K562 (cell line): ENCODE data around the gene NXF1. TPM values are rescaled to one million over a fixed set of nuclear protein-coding genes. Genes with fewer than 3 reads are reported as not detected.
A peak's percentile ranks its signal among the peaks of the same experiment; 100 is the strongest.

Experiments used
- AFF4 ChIP-seq: sonication (generic); formaldehyde crosslinking; IDR thresholded peaks from 2 replicates; pipeline ENCODE4 v1.8.0; 2023; ENCODE audit warnings: mild to moderate bottlenecking, missing genetic modification reagents
- ASH1L ChIP-seq: fragments of 450-650 bp; IDR thresholded peaks from 2 replicates; pipeline ENCODE4 v1.6.1; 2018; ENCODE audit warnings: borderline replicate concordance, mild to moderate bottlenecking, low read depth; ENCODE audit not compliant: partially characterized antibody
- ATF7 ChIP-seq: fragments of 450-650 bp; IDR thresholded peaks from 2 replicates; pipeline ENCODE4 v1.7.1; 2014; ENCODE audit warnings: mild to moderate bottlenecking, moderate library complexity
- BRCA1 ChIP-seq, 2 experiments: fragments of 450-650 bp in 1 of 2; sonication (generic) in 1 of 2; formaldehyde crosslinking in 1 of 2; IDR thresholded peaks; 2 replicates each; pipeline versions ENCODE4 v1.5.0 to v1.6.1; 2017 to 2020; ENCODE audit warnings: mild to moderate bottlenecking in 1 of 2, missing genetic modification reagents in 1 of 2
- CCNT2 ChIP-seq: IDR thresholded peaks from 2 replicates; pipeline ENCODE4 v1.6.1; 2011; ENCODE audit warnings: borderline replicate concordance, low read depth, mild to moderate bottlenecking, moderate library complexity, mixed read lengths, low read length; ENCODE audit not compliant: insufficient read length; ENCODE audit errors: extremely low read depth
- DIDO1 ChIP-seq: fragments of 450-650 bp; IDR thresholded peaks from 2 replicates; pipeline ENCODE4 v1.6.1; 2016; ENCODE audit warnings: low read depth, missing biosample characterization, missing genetic modification characterization
- ETV1 ChIP-seq: fragments of 450-650 bp; conservative IDR thresholded peaks from 2 replicates; pipeline ENCODE4 v1.6.1; 2016; ENCODE audit warnings: missing genetic modification characterization, control low read depth, low read depth, missing compliant biosample characterization
- FOXA3 ChIP-seq, 2 experiments: fragments of 450-650 bp in 1 of 2; sonication (generic) in 1 of 2; formaldehyde crosslinking; IDR thresholded peaks in 1 of 2; conservative IDR thresholded peaks in 1 of 2; 2 replicates each; pipeline versions ENCODE4 v1.4.0 to v1.8.0; 2020 to 2022; ENCODE audit warnings: mild to moderate bottlenecking in 2 of 2, missing genetic modification reagents in 1 of 2
- GABPB2 ChIP-seq: fragments of 250-450 bp; sonication (Bioruptor Pico); conservative IDR thresholded peaks from 2 replicates; pipeline ENCODE4 v1.5.1; 2021; ENCODE audit warnings: mild to moderate bottlenecking
- HMGN3 ChIP-seq: IDR thresholded peaks from 2 replicates; pipeline ENCODE4 v1.6.1; 2011; ENCODE audit warnings: borderline replicate concordance, low read depth, mild to moderate bottlenecking, mixed read lengths, low read length; ENCODE audit not compliant: insufficient read length; ENCODE audit errors: extremely low read depth
- PHF20 ChIP-seq: fragments of 450-650 bp; IDR thresholded peaks from 2 replicates; pipeline ENCODE4 v1.6.1; 2018; ENCODE audit not compliant: partially characterized antibody
- POLR2A ChIP-seq: fragments of 450-650 bp; conservative IDR thresholded peaks from 2 replicates; pipeline ENCODE4 v1.6.1; 2016
- SIN3B ChIP-seq: fragments of 450-650 bp; IDR thresholded peaks from 2 replicates; pipeline ENCODE4 v1.6.1; 2017; ENCODE audit warnings: low read depth, mild to moderate bottlenecking, moderate library complexity
- TCF7 ChIP-seq: sonication (generic); IDR thresholded peaks from 2 replicates; pipeline ENCODE4 v1.6.1; 2016; ENCODE audit warnings: antibody characterized with exemption, borderline replicate concordance
- TEAD1 ChIP-seq, 2 experiments: fragments of 450-650 bp in 1 of 2; sonication (generic) in 1 of 2; formaldehyde crosslinking; IDR thresholded peaks; 2 replicates each; pipeline versions ENCODE4 v1.4.0 to v1.8.0; 2020 to 2022; ENCODE audit warnings: mild to moderate bottlenecking in 2 of 2, missing genetic modification reagents in 1 of 2
- polyA plus RNA-seq, 8 experiments: library from polyadenylated mRNA; depleted of rRNA in 4 of 8; stranded (reverse) in 5 of 8; unstranded in 3 of 8; fragments of >200 nt; fragmentation: Nextera tagmentation in 2 of 8; fragmentation: Illumina TruSeq in 1 of 8; extraction: Ambion mirVana in 2 of 8; extraction: Trizol in 1 of 8; gene quantifications; 2 replicates each; pipeline versions ENCODE4 v1.2.1 to v1.2.3, GENCODE V29; 2011 to 2014; ENCODE audit warnings: inconsistent platforms in 1 of 8, missing spikeins in 1 of 8
- total RNA-seq, 7 experiments: library from RNA; depleted of rRNA in 6 of 7; stranded (reverse); fragments of >200 nt in 6 of 7; fragmentation: Illumina TruSeq in 2 of 7; extraction: Trizol in 2 of 7; gene quantifications; 2 replicates each; pipeline versions ENCODE4 v1.2.1 to v1.2.3, GENCODE V29; 2011 to 2021; ENCODE audit warnings: low replicate concordance in 1 of 7
- TF ChIP-seq, protein P1 (sequence below): fragments of 250-450 bp; sonication (Bioruptor Pico); IDR thresholded peaks from 2 replicates; pipeline ENCODE4 v1.4.0; 2020; ENCODE audit warnings: mild to moderate bottlenecking
- TF ChIP-seq, protein P2 (sequence below): fragments of 450-650 bp; IDR thresholded peaks from 2 replicates; pipeline ENCODE4 v1.6.1; 2018; ENCODE audit not compliant: partially characterized antibody

NXF1 gene
- total and polyA plus RNA-seq, 9 of the 15 experiments (the other 6 are each of a cell fraction or from before 2014, with no cell fraction given) = 18.1 to 98.3 (median 35.8) TPM

DNA sequence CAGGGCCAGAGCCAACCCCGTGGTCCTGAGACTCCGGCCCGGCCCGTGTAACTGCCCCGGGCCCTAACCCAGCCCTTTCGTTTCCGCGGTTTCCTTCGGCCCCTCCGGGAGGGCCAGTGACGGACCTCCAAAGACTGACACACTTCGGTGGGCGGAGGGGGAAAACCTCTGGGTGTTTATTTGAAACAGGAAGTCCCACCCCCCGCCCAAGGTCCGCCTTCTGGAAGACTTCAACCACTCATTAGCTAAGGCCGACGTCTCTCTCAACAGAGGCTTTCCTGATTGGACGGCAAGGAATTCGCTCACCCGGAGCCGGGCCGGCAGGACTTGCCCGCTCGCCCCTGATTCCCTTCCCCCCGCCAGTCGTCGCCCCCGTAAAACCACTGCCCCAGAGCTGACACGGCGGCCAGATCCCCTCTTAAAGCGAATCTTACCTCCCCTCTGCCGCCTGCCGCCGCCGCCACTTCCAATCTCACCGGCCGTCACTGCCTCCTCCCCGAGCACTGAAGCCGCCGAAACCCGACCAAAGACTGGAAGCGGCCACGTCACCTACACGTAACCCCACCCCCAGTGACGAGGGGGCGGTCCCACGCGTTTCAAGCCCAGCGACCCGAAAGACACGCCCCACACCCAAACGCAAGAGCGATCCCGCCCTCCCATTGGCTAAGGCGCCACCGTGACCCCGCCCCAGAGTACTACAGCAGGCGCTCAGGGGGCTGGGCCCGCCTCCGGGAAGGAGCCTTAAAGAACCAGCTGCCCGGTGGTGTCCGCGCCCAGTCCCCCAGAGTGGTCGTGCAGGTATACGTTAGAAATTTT, 26.5 kb upstream of the NXF1 start, which contains the start of gene STX5 (continued):
- TF ChIP-seq FOXA3 (CRISPR knock-in tag; conservative IDR thresholded peaks at IDR 0.05 in 1 of 2, IDR thresholded peaks at IDR 0.05 in 1 of 2) (peak in 1 of 2 experiments; percentile 68; a peak in 1 of 4 replicates), AFF4 (CRISPR knock-in tag) (peak; percentile 92), DIDO1 (tag) (no peak), SIN3B (no peak), HMGN3 (peak; percentile 40), TEAD1 (CRISPR knock-in tag; IDR thresholded peaks at IDR 0.05) (0 out of 4 replicates have a peak, but pooled peaks of 1 of the 2 experiments have one; percentile 35), ASH1L (peak; percentile 94), GABPB2 (CRISPR knock-in tag) (no peak), CCNT2 (peak; percentile 21), PHF20 (peak; percentile 36), ETV1 (0 out of 2 replicates have a peak, but pooled peaks have one; percentile 19), ATF7 (peak; percentile 93), BRCA1 (IDR thresholded peaks at IDR 0.05) (no peak), BRCA1 (CRISPR knock-in tag; IDR thresholded peaks at IDR 0.05) (no peak), TCF7 (no peak), POLR2A (peak; percentile 92)
- TF ChIP-seq, protein P1, sequence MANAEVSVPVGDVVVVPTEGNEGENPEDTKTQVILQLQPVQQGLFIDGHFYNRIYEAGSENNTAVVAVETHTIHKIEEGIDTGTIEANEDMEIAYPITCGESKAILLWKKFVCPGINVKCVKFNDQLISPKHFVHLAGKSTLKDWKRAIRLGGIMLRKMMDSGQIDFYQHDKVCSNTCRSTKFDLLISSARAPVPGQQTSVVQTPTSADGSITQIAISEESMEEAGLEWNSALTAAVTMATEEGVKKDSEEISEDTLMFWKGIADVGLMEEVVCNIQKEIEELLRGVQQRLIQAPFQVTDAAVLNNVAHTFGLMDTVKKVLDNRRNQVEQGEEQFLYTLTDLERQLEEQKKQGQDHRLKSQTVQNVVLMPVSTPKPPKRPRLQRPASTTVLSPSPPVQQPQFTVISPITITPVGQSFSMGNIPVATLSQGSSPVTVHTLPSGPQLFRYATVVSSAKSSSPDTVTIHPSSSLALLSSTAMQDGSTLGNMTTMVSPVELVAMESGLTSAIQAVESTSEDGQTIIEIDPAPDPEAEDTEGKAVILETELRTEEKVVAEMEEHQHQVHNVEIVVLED = peak; percentile 19; the same call in 1 of the 2 replicates
- TF ChIP-seq, protein P2, sequence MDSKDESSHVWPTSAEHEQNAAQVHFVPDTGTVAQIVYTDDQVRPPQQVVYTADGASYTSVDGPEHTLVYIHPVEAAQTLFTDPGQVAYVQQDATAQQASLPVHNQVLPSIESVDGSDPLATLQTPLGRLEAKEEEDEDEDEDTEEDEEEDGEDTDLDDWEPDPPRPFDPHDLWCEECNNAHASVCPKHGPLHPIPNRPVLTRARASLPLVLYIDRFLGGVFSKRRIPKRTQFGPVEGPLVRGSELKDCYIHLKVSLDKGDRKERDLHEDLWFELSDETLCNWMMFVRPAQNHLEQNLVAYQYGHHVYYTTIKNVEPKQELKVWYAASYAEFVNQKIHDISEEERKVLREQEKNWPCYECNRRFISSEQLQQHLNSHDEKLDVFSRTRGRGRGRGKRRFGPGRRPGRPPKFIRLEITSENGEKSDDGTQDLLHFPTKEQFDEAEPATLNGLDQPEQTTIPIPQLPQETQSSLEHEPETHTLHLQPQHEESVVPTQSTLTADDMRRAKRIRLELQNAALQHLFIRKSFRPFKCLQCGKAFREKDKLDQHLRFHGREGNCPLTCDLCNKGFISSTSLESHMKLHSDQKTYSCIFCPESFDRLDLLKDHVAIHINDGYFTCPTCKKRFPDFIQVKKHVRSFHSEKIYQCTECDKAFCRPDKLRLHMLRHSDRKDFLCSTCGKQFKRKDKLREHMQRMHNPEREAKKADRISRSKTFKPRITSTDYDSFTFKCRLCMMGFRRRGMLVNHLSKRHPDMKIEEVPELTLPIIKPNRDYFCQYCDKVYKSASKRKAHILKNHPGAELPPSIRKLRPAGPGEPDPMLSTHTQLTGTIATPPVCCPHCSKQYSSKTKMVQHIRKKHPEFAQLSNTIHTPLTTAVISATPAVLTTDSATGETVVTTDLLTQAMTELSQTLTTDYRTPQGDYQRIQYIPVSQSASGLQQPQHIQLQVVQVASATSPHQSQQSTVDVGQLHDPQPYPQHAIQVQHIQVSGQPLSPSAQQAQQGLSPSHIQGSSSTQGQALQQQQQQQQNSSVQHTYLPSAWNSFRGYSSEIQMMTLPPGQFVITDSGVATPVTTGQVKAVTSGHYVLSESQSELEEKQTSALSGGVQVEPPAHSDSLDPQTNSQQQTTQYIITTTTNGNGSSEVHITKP = peak; percentile 69
